HepG2 (cell line): Measurements from ENCODE around the gene RITA1. TPM values are rescaled to one million over a fixed set of nuclear protein-coding genes. Genes with fewer than 3 reads are reported as not detected.

ENCODE experiments used
- CCAR2 ChIP-seq: fragments of 200-400 bp; formaldehyde crosslinking; optimal IDR thresholded peaks from 2 replicates; pipeline ENCODE3; 2018; ENCODE audit warnings: low read depth, mild to moderate bottlenecking, low read length, moderate library complexity
- FOXA3 ChIP-seq: IDR thresholded peaks from 2 replicates; pipeline ENCODE4 v1.6.1; 2016; ENCODE audit warnings: missing genetic modification reagents, missing compliant biosample characterization
- HMGXB4 ChIP-seq, 2 experiments: sonication (generic) in 1 of 2; formaldehyde crosslinking in 1 of 2; IDR thresholded peaks; 2 replicates each; pipeline versions ENCODE4 v1.4.0 to v1.6.1; 2018 to 2020; ENCODE audit warnings: missing genetic modification reagents in 2 of 2, borderline replicate concordance in 1 of 2, low read depth in 1 of 2, mild to moderate bottlenecking in 1 of 2, missing biosample characterization in 1 of 2
- IRF2 ChIP-seq: IDR thresholded peaks from 2 replicates; pipeline ENCODE4 v1.6.1; 2018; ENCODE audit warnings: missing genetic modification reagents, missing compliant biosample characterization
- MIER2 ChIP-seq: IDR thresholded peaks from 2 replicates; pipeline ENCODE4 v1.6.1; 2016; ENCODE audit warnings: missing biosample characterization, missing genetic modification reagents
- MXD3 ChIP-seq: IDR thresholded peaks from 2 replicates; pipeline ENCODE4 v1.6.1; 2016; ENCODE audit warnings: mild to moderate bottlenecking, missing biosample characterization, missing genetic modification reagents
- NFIB ChIP-seq: sonication (generic); formaldehyde crosslinking; IDR thresholded peaks from 2 replicates; pipeline ENCODE4 v1.9.0; 2021; ENCODE audit warnings: missing genetic modification reagents, mild to moderate bottlenecking, borderline replicate concordance
- PTBP1 ChIP-seq: fragments of 200-400 bp; formaldehyde crosslinking; IDR thresholded peaks from 2 replicates; pipeline ENCODE4 v1.6.1; 2018; ENCODE audit warnings: low read length, low read depth; ENCODE audit not compliant: poor library complexity, severe bottlenecking
- RBM22 ChIP-seq: fragments of 200-400 bp; formaldehyde crosslinking; optimal IDR thresholded peaks from 2 replicates; pipeline ENCODE3; 2017; ENCODE audit warnings: mild to moderate bottlenecking, low read length, moderate library complexity
- RFX3 ChIP-seq: IDR thresholded peaks from 2 replicates; pipeline ENCODE4 v1.6.1; 2016; ENCODE audit warnings: missing biosample characterization, missing genetic modification reagents
- RFXAP ChIP-seq: sonication (generic); formaldehyde crosslinking; IDR thresholded peaks from 2 replicates; pipeline ENCODE4 v1.4.0; 2020; ENCODE audit warnings: missing genetic modification reagents, borderline replicate concordance
- RXRB ChIP-seq: IDR thresholded peaks from 2 replicates; pipeline ENCODE4 v1.6.1; 2016; ENCODE audit warnings: borderline replicate concordance, missing genetic modification reagents, missing compliant biosample characterization
- SSRP1 ChIP-seq: IDR thresholded peaks from 2 replicates; pipeline ENCODE4 v1.6.1; 2016; ENCODE audit warnings: control low read depth
- XBP1 ChIP-seq: sonication (generic); formaldehyde crosslinking; IDR thresholded peaks from 2 replicates; pipeline ENCODE4 v1.5.0; 2020; ENCODE audit warnings: missing genetic modification reagents
- ZBTB49 ChIP-seq: sonication (generic); formaldehyde crosslinking; IDR thresholded peaks from 2 replicates; pipeline ENCODE4 v1.4.0; 2020; ENCODE audit warnings: missing genetic modification reagents, borderline replicate concordance
- ZNF367 ChIP-seq: sonication (generic); formaldehyde crosslinking; IDR thresholded peaks from 2 replicates; pipeline ENCODE4 v1.4.0; 2020; ENCODE audit warnings: missing genetic modification reagents, borderline replicate concordance
- ZNF564 ChIP-seq: sonication (generic); formaldehyde crosslinking; IDR thresholded peaks from 2 replicates; pipeline ENCODE4 v1.8.1; 2023; ENCODE audit warnings: mild to moderate bottlenecking, missing genetic modification reagents
- ZNF687 ChIP-seq: sonication (generic); formaldehyde crosslinking; IDR thresholded peaks from 2 replicates; pipeline ENCODE4 v1.5.1; 2020; ENCODE audit warnings: mild to moderate bottlenecking, missing genetic modification reagents, moderate library complexity
- polyA plus RNA-seq, 8 experiments: library from polyadenylated mRNA; depleted of rRNA in 3 of 8; stranded (reverse) in 7 of 8; unstranded in 1 of 8; fragments of >200 nt; fragmentation: Illumina TruSeq in 4 of 8; extraction: Trizol in 4 of 8; gene quantifications; 2 replicates each; pipeline versions ENCODE4 v1.2.1 to v1.2.3, GENCODE V29; 2011 to 2016; ENCODE audit warnings: low read depth in 4 of 8, missing spikeins in 1 of 8, mixed read lengths in 1 of 8; ENCODE audit not compliant: insufficient read depth in 1 of 8
- total RNA-seq, 5 experiments: library from RNA; depleted of rRNA; stranded (reverse); fragments of >200 nt; fragmentation: Illumina TruSeq; extraction: Trizol; gene quantifications; 2 replicates each; pipeline ENCODE4 v1.2.3, GENCODE V29; 2016; ENCODE audit warnings: low read depth in 1 of 5

The RITA1 gene
- total and polyA plus RNA-seq, 2 of the 13 experiments (the other 11 are each of a cell fraction or from before 2014, with no cell fraction given) = 12.4 to 28.9 TPM

- TF ChIP-seq ZBTB49 (no peak), XBP1 (CRISPR knock-in tag) (no peak), IRF2 (CRISPR knock-in tag) (no peak), CCAR2 (no peak), RFX3 (CRISPR knock-in tag) (no peak), FOXA3 (CRISPR knock-in tag) (no peak), MIER2 (no peak), HMGXB4 (CRISPR knock-in tag; IDR thresholded peaks at IDR 0.05; ENCODE audit: borderline replicate concordance in 1 of 2, low read depth in 1 of 2) (peak in 1 of 2 experiments; percentile 69; a peak in 1 of 4 replicates), RBM22 (no peak), NFIB (no peak), MXD3 (no peak), ZNF367 (no peak), SSRP1 (CRISPR knock-in tag) (no peak), ZNF564 (CRISPR knock-in tag) (no peak), ZNF687 (CRISPR knock-in tag) (peak; percentile 64), RXRB (CRISPR knock-in tag) (peak; percentile 19; the same call in 1 of the 2 replicates), RFXAP (CRISPR knock-in tag) (peak; percentile 55; the same call in 1 of the 2 replicates), PTBP1 (no peak)
Measured at GRCh38 chr12:113152835-113153814, 32.4 kb upstream of the RITA1 start (continued).
